Measurements from ENCODE around the gene NEK2. TPM values are rescaled to one million over a fixed set of nuclear protein-coding genes. Genes with fewer than 3 reads are reported as not detected.

The NEK2 gene
- total and polyA plus RNA-seq, 2 experiments from 2014 or later, result 5.3 to 7.1 TPM

- no peaks in the 10 kb centered on the region for H3K36me3 ChIP-seq (replicated peaks; ENCODE audit: insufficient read depth, low read depth)
- no peaks in the 10 kb centered on the region for H3K9me2 ChIP-seq (replicated peaks; ENCODE audit: insufficient read depth)
- no peaks in the 10 kb centered on the region for H3K79me2 ChIP-seq
- H3K4me2 ChIP-seq, result no peak overlapping the region
- H3K27me3 ChIP-seq, result no peaks in the 10 kb centered on the region
- no peak overlapping the region for H3K27ac ChIP-seq
- no peak overlapping the region for H3K4me3 ChIP-seq
- no peaks in the 10 kb centered on the region for H3K9me3 ChIP-seq (ENCODE audit: low read depth)
- 88% methylated on average over 10 of the region's 10 CpGs for WGBS (ENCODE audit: low lambda C conversion rate, missing lambda C conversion rate)
- no peaks in the 10 kb centered on the region for H3K4me1 ChIP-seq (ENCODE audit: insufficient read depth)
- H4K20me1 ChIP-seq (ENCODE audit: insufficient read depth, poor library complexity, severe bottlenecking), result no peaks in the 10 kb centered on the region
- no peak overlapping the region for H2AFZ ChIP-seq
- DNase-seq (ENCODE audit: low spot score), result no peak
- TF ChIP-seq, protein P1, sequence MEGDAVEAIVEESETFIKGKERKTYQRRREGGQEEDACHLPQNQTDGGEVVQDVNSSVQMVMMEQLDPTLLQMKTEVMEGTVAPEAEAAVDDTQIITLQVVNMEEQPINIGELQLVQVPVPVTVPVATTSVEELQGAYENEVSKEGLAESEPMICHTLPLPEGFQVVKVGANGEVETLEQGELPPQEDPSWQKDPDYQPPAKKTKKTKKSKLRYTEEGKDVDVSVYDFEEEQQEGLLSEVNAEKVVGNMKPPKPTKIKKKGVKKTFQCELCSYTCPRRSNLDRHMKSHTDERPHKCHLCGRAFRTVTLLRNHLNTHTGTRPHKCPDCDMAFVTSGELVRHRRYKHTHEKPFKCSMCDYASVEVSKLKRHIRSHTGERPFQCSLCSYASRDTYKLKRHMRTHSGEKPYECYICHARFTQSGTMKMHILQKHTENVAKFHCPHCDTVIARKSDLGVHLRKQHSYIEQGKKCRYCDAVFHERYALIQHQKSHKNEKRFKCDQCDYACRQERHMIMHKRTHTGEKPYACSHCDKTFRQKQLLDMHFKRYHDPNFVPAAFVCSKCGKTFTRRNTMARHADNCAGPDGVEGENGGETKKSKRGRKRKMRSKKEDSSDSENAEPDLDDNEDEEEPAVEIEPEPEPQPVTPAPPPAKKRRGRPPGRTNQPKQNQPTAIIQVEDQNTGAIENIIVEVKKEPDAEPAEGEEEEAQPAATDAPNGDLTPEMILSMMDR (IDR thresholded peaks at IDR 0.05; ENCODE audit: poor library complexity), result no peak
- TF ChIP-seq EZH2 (IDR thresholded peaks at IDR 0.05; ENCODE audit: borderline replicate concordance) (no peak), EZH2phosphoT487 (IDR thresholded peaks at IDR 0.05; ENCODE audit: low read depth, severe bottlenecking, unreplicated experiment) (no peak)
Measured at GRCh38 chr1:211713231-211713630, 37.8 kb upstream of the NEK2 start.

DNA sequence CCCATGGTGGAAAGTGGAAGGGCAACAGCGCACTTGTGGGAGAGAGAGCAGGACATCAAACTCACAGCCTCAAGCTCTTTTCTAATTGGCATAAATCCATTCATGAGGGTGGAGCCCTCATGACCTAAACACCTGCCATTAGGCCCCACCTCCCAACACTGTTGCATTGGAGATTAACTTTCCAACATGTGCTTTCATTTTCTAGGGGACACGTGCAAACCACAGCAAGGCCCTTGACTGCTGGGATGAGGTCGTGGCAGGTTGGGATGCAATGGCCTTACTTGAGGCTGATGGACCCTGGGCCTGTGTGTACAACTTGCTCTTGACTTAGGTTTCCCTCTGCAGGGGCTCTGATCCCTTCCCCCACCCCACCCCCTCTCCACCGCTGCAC, 35.9 kb upstream of the NEK2 start:
- Histone ChIP-seq H4K20me1 (ENCODE audit: insufficient read depth, poor library complexity, severe bottlenecking) (no peaks in the 10 kb centered on the region), H3K36me3 (replicated peaks; ENCODE audit: insufficient read depth, low read depth) (no peaks in the 10 kb centered on the region), H2AFZ (no peak overlapping the region), H3K9me2 (replicated peaks; ENCODE audit: insufficient read depth) (no peaks in the 10 kb centered on the region), H3K79me2 (no peaks in the 10 kb centered on the region), H3K9me3 (ENCODE audit: low read depth) (no peaks in the 10 kb centered on the region), H3K27ac (no peak overlapping the region), H3K4me3 (no peak overlapping the region), H3K27me3 (no peaks in the 10 kb centered on the region), H3K4me1 (ENCODE audit: insufficient read depth) (no peaks in the 10 kb centered on the region), H3K4me2 (no peak overlapping the region)
- no peak for DNase-seq (ENCODE audit: low spot score)
- 100% methylated on average over 4 of the region's 4 CpGs for WGBS (ENCODE audit: low lambda C conversion rate, missing lambda C conversion rate)
- TF ChIP-seq, protein P1 (IDR thresholded peaks at IDR 0.05; ENCODE audit: poor library complexity), result no peak
- TF ChIP-seq EZH2phosphoT487 (IDR thresholded peaks at IDR 0.05; ENCODE audit: low read depth, severe bottlenecking, unreplicated experiment) (no peak), EZH2 (IDR thresholded peaks at IDR 0.05; ENCODE audit: borderline replicate concordance) (no peak)

GRCh38 chr1:211710566-211711314, 35.3 kb upstream of the NEK2 start:
- no peaks in the 10 kb centered on the region for H4K20me1 ChIP-seq (ENCODE audit: insufficient read depth, poor library complexity, severe bottlenecking)
- TF ChIP-seq, protein P1 (IDR thresholded peaks at IDR 0.05; ENCODE audit: poor library complexity), result no peak
- TF ChIP-seq EZH2phosphoT487 (IDR thresholded peaks at IDR 0.05; ENCODE audit: low read depth, severe bottlenecking, unreplicated experiment) (no peak), EZH2 (IDR thresholded peaks at IDR 0.05; ENCODE audit: borderline replicate concordance) (no peak)
- no peak overlapping the region for H3K4me3 ChIP-seq
- H3K36me3 ChIP-seq (replicated peaks; ENCODE audit: insufficient read depth, low read depth), result no peaks in the 10 kb centered on the region
- H3K9me2 ChIP-seq (replicated peaks; ENCODE audit: insufficient read depth), result no peaks in the 10 kb centered on the region
- no peak overlapping the region for H2AFZ ChIP-seq
- H3K4me1 ChIP-seq (ENCODE audit: insufficient read depth), result peaks cover under 1% of the 10 kb centered on the region
- DNase-seq (ENCODE audit: low spot score), result no peak
- H3K4me2 ChIP-seq, result no peak overlapping the region
- no peaks in the 10 kb centered on the region for H3K79me2 ChIP-seq
- WGBS (ENCODE audit: low lambda C conversion rate, missing lambda C conversion rate), result 94% methylated on average over 6 of the region's 6 CpGs
- no peak overlapping the region for H3K27ac ChIP-seq
- H3K9me3 ChIP-seq (ENCODE audit: low read depth), result no peaks in the 10 kb centered on the region
- no peaks in the 10 kb centered on the region for H3K27me3 ChIP-seq
